ENCODE results near the gene CDKAL1.

The CDKAL1 gene

GRCh38 chr6:20835315-20836010 lies 301.2 kb downstream of the CDKAL1 start:
- H3K4me3 ChIP-seq (ENCODE audit: insufficient read length, low read depth), result no peak overlapping the region
- TF ChIP-seq ZNF274 (IDR thresholded peaks at IDR 0.05; ENCODE audit: low read depth, low read length), result no peak
- TF ChIP-seq YY1 (IDR thresholded peaks at IDR 0.05; ENCODE audit: insufficient read depth, insufficient read length), result no peak
- TF ChIP-seq SUZ12 (IDR thresholded peaks at IDR 0.05; ENCODE audit: extremely low read depth, insufficient read depth, insufficient read length), result no peak
- H3K27me3 ChIP-seq (ENCODE audit: insufficient read depth, insufficient read length), result no peaks in the 10 kb centered on the region
- no peaks in the 10 kb centered on the region for H3K36me3 ChIP-seq (ENCODE audit: insufficient read depth, insufficient read length, low read length)
- H3K9ac ChIP-seq (ENCODE audit: insufficient read length, low read depth), result no peak overlapping the region
- peaks cover 3% of the 10 kb centered on the region for H3K4me1 ChIP-seq (ENCODE audit: insufficient read depth, insufficient read length)
- no peak for DNase-seq (ENCODE audit: low read depth, low spot score)
- no peaks in the 10 kb centered on the region for H3K9me3 ChIP-seq (ENCODE audit: insufficient read depth, low read length)

- Histone ChIP-seq H3K4me3 (ENCODE audit: insufficient read length, low read depth) (no peak overlapping the region), H3K27me3 (ENCODE audit: insufficient read depth, insufficient read length) (no peaks in the 10 kb centered on the region), H3K36me3 (ENCODE audit: insufficient read depth, insufficient read length, low read length) (no peaks in the 10 kb centered on the region), H3K4me1 (ENCODE audit: insufficient read depth, insufficient read length) (peaks cover 3% of the 10 kb centered on the region), H3K9me3 (ENCODE audit: insufficient read depth, low read length) (no peaks in the 10 kb centered on the region), H3K9ac (ENCODE audit: insufficient read length, low read depth) (no peak overlapping the region)
- no peak for DNase-seq (ENCODE audit: low read depth, low spot score)
- no peak for TF ChIP-seq SUZ12 (IDR thresholded peaks at IDR 0.05; ENCODE audit: extremely low read depth, insufficient read depth, insufficient read length)
- TF ChIP-seq YY1 (IDR thresholded peaks at IDR 0.05; ENCODE audit: insufficient read depth, insufficient read length), result no peak
- no peak for TF ChIP-seq ZNF274 (IDR thresholded peaks at IDR 0.05; ENCODE audit: low read depth, low read length)
These were observed 302.9 kb downstream of the CDKAL1 start for GRCh38 chr6:20837189-20837588.

- H3K9me3 ChIP-seq (ENCODE audit: insufficient read depth, low read length), result no peaks in the 10 kb centered on the region
- no peaks in the 10 kb centered on the region for H3K36me3 ChIP-seq (ENCODE audit: insufficient read depth, insufficient read length, low read length)
- H3K4me1 ChIP-seq (ENCODE audit: insufficient read depth, insufficient read length), result peaks cover 3% of the 10 kb centered on the region
- no peaks in the 10 kb centered on the region for H3K27me3 ChIP-seq (ENCODE audit: insufficient read depth, insufficient read length)
- DNase-seq (ENCODE audit: low read depth, low spot score), result no peak
- H3K4me3 ChIP-seq (ENCODE audit: insufficient read length, low read depth), result no peak overlapping the region
- no peak overlapping the region for H3K9ac ChIP-seq (ENCODE audit: insufficient read length, low read depth)
- TF ChIP-seq SUZ12 (IDR thresholded peaks at IDR 0.05; ENCODE audit: extremely low read depth, insufficient read depth, insufficient read length) (no peak), YY1 (IDR thresholded peaks at IDR 0.05; ENCODE audit: insufficient read depth, insufficient read length) (no peak), ZNF274 (IDR thresholded peaks at IDR 0.05; ENCODE audit: low read depth, low read length) (no peak)
These were observed 303.9 kb downstream of the CDKAL1 start for GRCh38 chr6:20838113-20838512.

- TF ChIP-seq ZNF274 (IDR thresholded peaks at IDR 0.05; ENCODE audit: low read depth, low read length), result no peak
- no peak overlapping the region for H3K4me3 ChIP-seq (ENCODE audit: insufficient read length, low read depth)
- no peak for DNase-seq (ENCODE audit: low read depth, low spot score)
- no peaks in the 10 kb centered on the region for H3K36me3 ChIP-seq (ENCODE audit: insufficient read depth, insufficient read length, low read length)
- no peaks in the 10 kb centered on the region for H3K4me1 ChIP-seq (ENCODE audit: insufficient read depth, insufficient read length)
- H3K9ac ChIP-seq (ENCODE audit: insufficient read length, low read depth), result no peak overlapping the region
- H3K9me3 ChIP-seq (ENCODE audit: insufficient read depth, low read length), result no peaks in the 10 kb centered on the region
- H3K27me3 ChIP-seq (ENCODE audit: insufficient read depth, insufficient read length), result no peaks in the 10 kb centered on the region
These were observed 305.4 kb downstream of the CDKAL1 start for GRCh38 chr6:20839630-20840029.

- H3K9ac ChIP-seq (ENCODE audit: insufficient read length, low read depth), result no peak overlapping the region
- DNase-seq (ENCODE audit: low read depth, low spot score), result no peak
- H3K4me3 ChIP-seq (ENCODE audit: insufficient read length, low read depth), result no peak overlapping the region
- H3K36me3 ChIP-seq (ENCODE audit: insufficient read depth, insufficient read length, low read length), result no peaks in the 10 kb centered on the region
- H3K4me1 ChIP-seq (ENCODE audit: insufficient read depth, insufficient read length), result no peaks in the 10 kb centered on the region
- H3K27me3 ChIP-seq (ENCODE audit: insufficient read depth, insufficient read length), result no peaks in the 10 kb centered on the region
- TF ChIP-seq ZNF274 (IDR thresholded peaks at IDR 0.05; ENCODE audit: low read depth, low read length) (no peak), SUZ12 (IDR thresholded peaks at IDR 0.05; ENCODE audit: extremely low read depth, insufficient read depth, insufficient read length) (no peak), YY1 (IDR thresholded peaks at IDR 0.05; ENCODE audit: insufficient read depth, insufficient read length) (no peak)
- H3K9me3 ChIP-seq (ENCODE audit: insufficient read depth, low read length), result no peaks in the 10 kb centered on the region
These were observed 306.4 kb downstream of the CDKAL1 start for GRCh38 chr6:20840675-20841074.

- Histone ChIP-seq H3K9ac (ENCODE audit: insufficient read length, low read depth) (no peak overlapping the region), H3K4me1 (ENCODE audit: insufficient read depth, insufficient read length) (no peaks in the 10 kb centered on the region)
- TF ChIP-seq YY1 (IDR thresholded peaks at IDR 0.05; ENCODE audit: insufficient read depth, insufficient read length) (no peak), ZNF274 (IDR thresholded peaks at IDR 0.05; ENCODE audit: low read depth, low read length) (no peak), SUZ12 (IDR thresholded peaks at IDR 0.05; ENCODE audit: extremely low read depth, insufficient read depth, insufficient read length) (no peak)
These were observed 307.5 kb downstream of the CDKAL1 start for GRCh38 chr6:20841806-20842205.

GRCh38 chr6:20845592-20845991 lies 311.3 kb downstream of the CDKAL1 start:
- no peak for TF ChIP-seq YY1 (IDR thresholded peaks at IDR 0.05; ENCODE audit: insufficient read depth, insufficient read length)
- TF ChIP-seq ZNF274 (IDR thresholded peaks at IDR 0.05; ENCODE audit: low read depth, low read length), result no peak
- DNase-seq (ENCODE audit: low read depth, low spot score), result no peak
- Histone ChIP-seq H3K36me3 (ENCODE audit: insufficient read depth, insufficient read length, low read length) (no peaks in the 10 kb centered on the region), H3K4me1 (ENCODE audit: insufficient read depth, insufficient read length) (no peaks in the 10 kb centered on the region), H3K9me3 (ENCODE audit: insufficient read depth, low read length) (no peaks in the 10 kb centered on the region), H3K9ac (ENCODE audit: insufficient read length, low read depth) (no peak overlapping the region), H3K4me3 (ENCODE audit: insufficient read length, low read depth) (no peak overlapping the region), H3K27me3 (ENCODE audit: insufficient read depth, insufficient read length) (no peaks in the 10 kb centered on the region)

More at GRCh38 chr6:20841806-20842205, 307.5 kb downstream of the CDKAL1 start:
- no peak for DNase-seq (ENCODE audit: low read depth, low spot score)
- Histone ChIP-seq H3K36me3 (ENCODE audit: insufficient read depth, insufficient read length, low read length) (no peaks in the 10 kb centered on the region), H3K9me3 (ENCODE audit: insufficient read depth, low read length) (no peaks in the 10 kb centered on the region), H3K27me3 (ENCODE audit: insufficient read depth, insufficient read length) (no peaks in the 10 kb centered on the region), H3K4me3 (ENCODE audit: insufficient read length, low read depth) (no peak overlapping the region)
